Measurements from ENCODE around the gene LOX.

DNA sequence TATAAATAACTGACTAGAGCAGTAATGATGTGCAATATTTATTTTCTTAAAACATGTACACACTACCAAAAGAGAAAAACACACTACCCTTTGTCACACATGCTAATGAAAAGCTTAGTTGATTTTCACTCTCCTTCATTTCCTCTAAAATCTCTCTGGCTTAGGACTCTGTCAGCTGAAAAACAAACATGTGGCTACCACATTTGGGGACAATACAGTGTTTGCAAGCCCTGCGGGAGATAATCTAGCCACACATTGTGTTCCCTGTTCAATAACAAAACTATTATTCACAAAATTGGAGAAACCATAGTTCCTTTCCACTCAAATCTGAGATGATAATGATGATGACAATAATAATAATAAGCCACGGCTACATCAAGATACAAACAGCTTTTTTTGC is 3.5 kb upstream of the LOX start:
- TF ChIP-seq EP300 (IDR thresholded peaks at IDR 0.05), result no peak
- no peak for TF ChIP-seq CTCF (IDR thresholded peaks at IDR 0.05)
- TF ChIP-seq POLR2AphosphoS5 (IDR thresholded peaks at IDR 0.05), result no peak
